GM18868 (cell line): ENCODE results near the gene LRIT3.

Experiments
- ATAC-seq: cut with Tn5 transposase; IDR thresholded peaks from one replicate; pipeline ENCODE4 v1.9.1; 2021; ENCODE audit warnings: mild to moderate bottlenecking, moderate library complexity; ENCODE audit not compliant: unreplicated experiment

Gene LRIT3

DNA sequence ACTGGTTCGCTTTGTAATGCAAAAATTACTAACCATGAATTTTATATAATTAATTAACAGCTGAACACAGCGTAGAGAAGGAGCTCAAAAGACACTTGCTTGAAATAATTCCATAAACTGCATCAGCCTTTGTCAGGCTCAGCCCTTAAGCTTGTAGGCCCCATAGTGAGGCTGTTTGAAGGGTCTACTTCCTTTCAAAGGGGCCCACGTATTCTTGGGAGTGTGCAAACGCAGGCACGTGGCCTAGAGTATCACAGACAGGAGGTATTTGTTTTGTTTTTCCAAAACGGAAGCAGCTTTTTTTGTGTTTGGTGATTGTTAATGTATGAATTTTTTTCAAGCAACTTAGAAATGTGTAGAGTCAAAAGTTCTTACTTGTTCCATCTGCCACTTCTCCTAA, 39.2 kb downstream of the LRIT3 start:
- no peak for ATAC-seq

DNA sequence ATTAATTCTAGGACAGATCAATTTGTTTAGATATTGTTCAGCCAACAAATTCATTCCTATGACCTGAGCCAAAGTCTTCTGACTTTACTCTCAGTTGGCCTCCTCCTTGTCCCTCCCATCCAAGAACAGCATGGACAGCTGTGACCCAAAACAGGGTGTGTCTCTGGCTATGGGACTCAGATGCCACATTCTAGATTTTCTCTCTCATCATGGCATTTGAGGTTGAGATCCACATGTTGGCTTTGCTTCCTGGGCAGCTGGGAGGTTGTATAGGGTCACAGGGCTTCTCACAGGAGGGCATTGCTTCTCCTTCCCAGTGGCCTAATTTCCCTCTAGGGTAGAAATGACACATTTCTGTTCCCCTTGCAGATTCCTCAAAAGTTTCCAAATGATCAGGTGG, 42.2 kb downstream of the LRIT3 start:
- ATAC-seq: no peak

- ATAC-seq: no peak
Observed at GRCh38 chr4:109902559-109903251, 54.8 kb downstream of the LRIT3 start.

DNA sequence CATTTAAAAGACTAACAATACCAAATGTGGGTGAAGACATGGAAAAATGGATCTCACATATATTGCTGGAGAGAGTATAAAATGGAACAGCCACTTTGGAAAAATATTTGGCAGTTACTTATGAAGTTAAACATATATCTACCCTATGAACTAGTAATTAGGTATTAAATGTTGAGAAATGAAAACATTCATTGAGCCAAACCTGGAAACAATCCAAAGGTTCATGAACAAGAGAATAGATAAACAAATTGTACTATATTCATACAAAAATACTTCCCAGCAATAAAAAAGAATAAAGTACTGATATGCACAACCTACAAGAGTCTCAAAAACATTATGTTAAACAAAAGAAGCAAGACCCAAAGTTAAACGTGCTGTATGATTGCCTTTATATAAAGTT, 60.8 kb downstream of the LRIT3 start:
- ATAC-seq: no peak

GRCh38 chr4:109910256-109910655, 62.3 kb downstream of the LRIT3 start:
- ATAC-seq: no peak

DNA sequence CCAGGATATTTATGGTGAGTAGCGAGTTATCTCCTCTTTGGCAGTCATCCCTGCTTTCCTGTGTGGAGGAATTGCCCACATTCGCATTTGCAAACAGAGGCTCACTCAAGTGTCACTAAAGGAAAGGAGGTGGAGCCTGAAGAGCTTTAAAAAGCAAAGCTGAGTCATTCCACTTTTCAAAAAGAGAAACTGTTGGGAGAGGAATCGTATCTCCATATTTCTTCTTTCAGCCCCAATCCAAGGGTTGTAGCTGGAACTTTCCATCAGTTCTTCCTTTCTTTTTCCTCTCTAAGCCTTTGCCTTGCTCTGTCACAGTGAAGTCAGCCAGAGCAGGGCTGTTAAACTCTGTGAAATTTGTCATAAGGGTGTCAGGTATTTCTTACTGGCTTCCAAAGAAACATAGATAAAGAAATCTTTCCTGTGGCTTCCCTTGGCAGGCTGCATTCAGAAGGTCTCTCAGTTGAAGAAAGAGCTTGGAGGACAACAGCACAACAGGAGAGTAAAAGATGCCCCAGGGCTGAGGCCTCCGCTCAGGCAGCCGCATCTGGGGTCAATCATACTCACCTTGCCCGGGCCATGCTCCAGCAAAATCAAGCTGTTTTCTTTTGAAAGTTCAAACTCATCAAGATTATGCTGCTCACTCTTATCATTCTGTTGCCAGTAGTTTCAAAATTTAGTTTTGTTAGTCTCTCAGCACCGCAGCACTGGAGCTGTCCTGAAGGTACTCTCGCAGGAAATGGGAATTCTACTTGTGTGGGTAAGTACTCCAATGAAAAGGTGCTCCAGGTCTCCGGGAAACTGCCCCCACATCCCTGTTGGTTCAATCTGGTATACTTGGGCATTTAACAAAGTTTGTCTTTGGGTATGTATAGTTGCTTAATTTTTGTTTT, 65.0 kb downstream of the LRIT3 start, which contains the start of gene EGF:
TSS of gene EGF (plus strand) at position 178 of the 890 bp plus-strand sequence. CDS start at position 631, 453 bp downstream.
- ATAC-seq: peak; percentile 54

DNA sequence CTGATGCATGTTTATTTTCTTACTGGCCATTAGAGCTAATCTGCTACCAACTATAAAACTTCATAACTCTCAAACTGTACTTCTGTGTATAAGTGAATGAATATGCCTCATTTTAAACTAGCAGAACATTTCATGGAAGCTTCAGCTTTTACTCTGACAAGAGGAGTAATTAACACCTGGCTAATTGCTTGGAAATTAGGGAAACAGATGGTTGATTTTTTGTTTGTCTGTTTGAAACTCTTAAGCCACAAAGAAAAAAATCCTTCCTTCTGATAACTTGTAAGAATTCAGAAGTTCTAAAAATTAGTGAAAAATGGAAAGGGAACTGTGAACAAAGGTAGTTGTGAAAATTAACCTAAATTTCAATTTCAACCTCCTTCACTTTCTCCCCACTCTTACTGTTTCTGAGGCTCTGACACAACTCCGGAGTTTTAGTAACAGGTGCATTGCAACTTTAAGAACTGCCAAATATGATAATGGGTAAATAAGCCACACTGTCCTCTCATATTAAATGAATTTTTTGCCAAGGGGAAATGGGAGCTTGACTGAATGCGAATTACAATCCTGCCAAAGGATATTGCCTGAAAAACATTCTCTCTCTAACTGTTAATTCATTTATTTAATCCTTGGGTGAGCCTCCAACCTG, 65.8 kb downstream of the LRIT3 start:
- no peak for ATAC-seq

GRCh38 chr4:109914322-109914721, 66.4 kb downstream of the LRIT3 start:
- no peak for ATAC-seq

DNA sequence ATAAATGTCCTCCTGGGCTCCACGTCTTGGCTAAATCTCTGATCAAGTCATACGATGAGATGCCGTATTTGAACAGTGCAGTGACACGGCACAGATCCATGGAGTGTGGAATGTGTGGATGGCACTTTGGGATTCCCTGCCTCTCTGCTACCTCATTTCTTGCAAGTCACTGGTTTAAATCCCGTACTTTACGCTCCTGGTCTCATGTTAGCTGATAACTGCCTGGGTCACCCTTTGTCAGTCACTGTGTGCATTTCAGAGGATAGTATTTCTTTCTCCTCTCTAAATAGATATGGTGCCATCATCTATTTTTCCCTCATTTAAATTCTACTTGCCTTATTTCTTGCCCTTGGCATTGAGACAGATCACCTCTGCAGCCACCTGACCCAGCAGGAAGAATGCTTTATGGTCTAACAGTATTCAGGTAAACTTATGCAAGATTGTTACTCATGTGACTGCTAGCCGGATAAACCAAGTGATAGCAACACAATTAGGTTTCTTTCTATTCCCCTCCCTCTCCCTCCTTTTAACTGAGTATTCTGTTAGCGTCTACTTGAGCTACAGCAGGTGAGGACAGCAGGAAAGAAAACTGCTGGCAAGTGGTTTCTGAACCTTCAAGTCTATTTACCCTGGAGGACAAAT, 67.6 kb downstream of the LRIT3 start:
- ATAC-seq: no peak

- ATAC-seq: no peak
Observed at GRCh38 chr4:109916027-109916409, 68.1 kb downstream of the LRIT3 start.

- no peak for ATAC-seq
Observed at GRCh38 chr4:109921384-109921808, 73.5 kb downstream of the LRIT3 start.
